ENCODE measurements around the gene ARHGAP23. TPM values are rescaled to one million over a fixed set of nuclear protein-coding genes. Genes with fewer than 3 reads are reported as not detected.
"Not testable (repeated sequence)": the region's sequence is repeated elsewhere in the genome, so short reads cannot be mapped to it uniquely, and the experiment has no call there.

Gene ARHGAP23
- total and polyA plus RNA-seq, 7 donors: 0.69 to 42.1 (median 11.2) TPM

DNA sequence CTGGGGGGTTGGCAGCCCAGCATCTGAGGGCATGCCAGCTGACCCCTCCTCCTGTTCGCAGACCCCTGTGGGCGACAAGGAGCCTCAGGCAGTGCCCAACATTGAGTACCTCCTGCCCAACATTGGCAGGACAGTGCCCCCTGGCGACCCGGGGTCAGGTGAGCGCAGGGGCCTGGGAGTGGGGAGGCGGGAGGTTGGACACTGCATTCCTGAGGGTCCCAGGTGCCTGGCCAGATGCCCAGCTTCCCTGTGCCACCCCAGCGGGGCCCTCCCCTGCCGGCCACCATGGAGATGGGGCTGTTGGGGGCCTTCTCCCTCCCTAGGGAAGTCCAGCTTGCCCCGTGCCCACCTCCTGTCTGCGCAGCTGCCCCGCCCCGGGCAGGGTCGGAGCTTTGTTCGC is 70.1 kb downstream of the ARHGAP23 start:
- H3K9me3 ChIP-seq: no peaks in the 10 kb centered on the region
- no peak overlapping the region for H3K4me3 ChIP-seq
- H3K36me3 ChIP-seq: peaks cover 13 to 90% (median 64%) of the 10 kb centered on the region in 4 donors
- WGBS, 2 donors: 93% methylated on average over 14 of the region's 14 CpGs
- intact Hi-C loops (cut with DNase I): no loop called here
- TF ChIP-seq POLR2AphosphoS5 (IDR thresholded peaks at IDR 0.05): no peak
- TF ChIP-seq EP300 (IDR thresholded peaks at IDR 0.05): no peak
- no peaks in the 10 kb centered on the region for H3K27me3 ChIP-seq
- H3K27ac ChIP-seq: no peak overlapping the region
- no peaks in the 10 kb centered on the region for H3K4me1 ChIP-seq
- no peak for DNase-seq

DNA sequence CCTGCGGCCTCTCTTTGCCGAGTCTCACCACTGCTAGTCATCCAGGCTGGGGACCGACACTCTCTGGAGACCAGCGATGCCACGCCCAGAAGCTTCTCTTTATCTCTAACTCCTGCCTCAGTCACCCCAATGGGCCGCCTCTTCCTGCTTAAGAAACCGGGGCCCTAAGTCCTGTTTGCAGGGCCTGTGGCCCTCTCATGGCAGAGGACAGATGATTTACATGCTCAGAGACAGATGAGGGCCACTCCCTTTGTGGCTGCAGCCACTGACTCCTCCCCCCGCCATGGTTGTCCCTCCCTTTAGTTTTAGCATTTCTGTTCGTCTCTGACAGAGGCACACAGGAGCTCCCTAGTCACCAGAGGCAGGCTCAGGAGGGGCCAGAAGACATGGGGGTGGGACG is 71.0 kb downstream of the ARHGAP23 start:
- H3K9me3 ChIP-seq; intact Hi-C loops (cut with DNase I); H3K4me1 ChIP-seq; H3K27ac ChIP-seq; H3K4me3 ChIP-seq; DNase-seq; H3K27me3 ChIP-seq: not testable (repeated sequence)
- H3K36me3 ChIP-seq: peaks cover 16 to 90% (median 64%) of the 10 kb centered on the region in 4 donors
- 86 to 91% methylated on average over 10 of the region's 10 CpGs for WGBS, 2 donors

DNA sequence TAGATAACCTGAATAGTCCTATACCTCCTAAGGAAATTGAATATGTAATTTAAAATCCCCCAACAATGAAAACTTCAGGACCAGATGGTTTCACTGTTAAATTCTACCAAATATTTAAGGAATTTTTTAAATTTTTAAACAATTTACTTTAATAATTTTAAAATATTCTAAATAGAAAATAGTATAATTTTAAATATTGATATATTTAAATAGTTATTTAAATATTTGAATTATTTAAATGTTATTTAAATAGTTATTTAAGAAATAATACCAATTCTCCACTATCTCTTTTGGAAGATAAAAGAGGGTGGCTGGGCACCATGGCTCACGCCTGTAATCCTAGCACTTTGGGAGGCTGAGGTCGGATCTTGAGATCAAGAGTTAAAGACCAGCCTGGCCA is 73.5 kb downstream of the ARHGAP23 start:
- H3K27me3 ChIP-seq; H3K27ac ChIP-seq; H3K4me3 ChIP-seq; intact Hi-C loops (cut with DNase I); DNase-seq; H3K9me3 ChIP-seq; H3K4me1 ChIP-seq: not testable (repeated sequence)
- WGBS, 2 donors: 86 to 92% methylated on average over 2 of the region's 2 CpGs
- H3K36me3 ChIP-seq: peaks cover 24 to 87% (median 70%) of the 10 kb centered on the region in 4 donors

DNA sequence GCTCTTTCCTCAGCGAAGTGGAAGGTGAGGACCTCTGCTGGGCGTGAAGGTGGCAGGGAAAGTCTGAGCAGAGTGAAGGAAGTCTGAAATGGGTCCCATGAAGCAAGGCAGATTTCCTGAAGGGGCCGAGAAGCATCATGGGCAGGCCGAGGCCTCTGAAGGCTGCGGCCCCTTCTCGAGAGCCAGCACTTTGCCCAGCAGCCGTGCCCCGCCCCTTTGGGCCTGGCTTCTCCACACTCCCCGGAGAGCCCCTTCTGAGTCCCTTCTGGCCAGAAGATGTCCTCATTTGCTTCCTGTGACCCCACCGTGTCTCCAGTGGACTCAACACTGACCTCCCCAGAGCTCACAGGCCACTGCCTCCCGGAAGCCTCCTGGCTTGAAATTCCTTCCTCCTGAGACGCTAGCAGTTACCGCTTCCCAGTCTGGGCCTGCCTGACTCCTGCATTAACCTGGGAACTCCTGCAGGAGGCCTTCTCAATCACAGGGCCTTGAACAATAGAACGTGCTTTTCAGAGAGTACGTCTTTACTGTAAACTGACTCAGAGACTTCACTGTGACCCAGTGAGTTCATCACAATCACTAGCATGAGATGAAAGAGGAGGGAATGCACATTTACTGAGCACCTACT is 75.1 kb downstream of the ARHGAP23 start:
- H3K9me3 ChIP-seq; H3K27me3 ChIP-seq; DNase-seq; H3K4me3 ChIP-seq; intact Hi-C loops (cut with DNase I); H3K4me1 ChIP-seq; H3K27ac ChIP-seq: not testable (repeated sequence)
- H3K36me3 ChIP-seq: peaks cover 23 to 82% (median 62%) of the 10 kb centered on the region in 4 donors
- 84 to 92% methylated on average over 15 of the region's 15 CpGs for WGBS, 2 donors

DNA sequence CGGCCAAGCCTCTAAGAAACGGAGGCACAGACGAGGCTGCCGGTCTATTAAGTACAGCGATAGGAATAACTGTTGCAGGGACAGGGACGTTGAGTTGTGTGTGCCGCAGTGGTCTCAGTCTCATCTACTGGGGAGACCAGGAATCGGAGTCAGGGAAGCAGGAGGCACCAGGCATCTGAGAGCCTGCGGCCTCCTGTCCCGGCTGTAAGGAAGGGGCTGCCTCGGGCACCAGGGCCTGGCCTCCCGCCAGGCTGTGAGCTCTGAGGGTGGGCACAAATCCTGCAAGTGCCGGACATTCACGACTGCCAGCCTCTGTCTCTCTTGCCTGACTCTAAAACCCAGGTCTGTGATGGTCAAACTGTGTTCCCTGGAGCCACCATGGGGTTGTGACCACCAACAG is 76.0 kb downstream of the ARHGAP23 start:
- H3K27me3 ChIP-seq: no peaks in the 10 kb centered on the region

DNA sequence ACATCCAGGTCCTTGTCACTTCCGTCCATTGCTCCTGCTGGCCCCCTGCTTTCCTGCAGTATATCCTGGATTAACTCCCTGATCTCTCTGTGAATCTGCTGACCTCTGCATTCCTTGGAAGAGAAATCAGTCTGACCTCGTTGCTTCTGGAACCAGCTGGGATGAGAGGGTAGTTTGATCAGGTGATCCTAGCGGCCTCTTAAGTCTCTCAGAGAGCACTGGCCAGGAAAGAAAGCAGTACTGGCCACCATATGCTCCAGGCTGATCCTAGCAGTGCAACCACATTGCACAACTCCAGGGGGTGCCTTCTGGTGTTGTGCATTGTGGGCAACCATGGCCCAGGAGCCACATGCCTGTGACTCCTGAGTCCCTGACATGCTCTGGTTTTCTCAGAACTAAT is 79.2 kb downstream of the ARHGAP23 start:
- 78 to 86% methylated on average over 3 of the region's 3 CpGs for WGBS, 2 donors
- Histone ChIP-seq H3K9me3 (no peaks in the 10 kb centered on the region), H3K27ac (no peak overlapping the region), H3K36me3 (peaks cover 21 to 48% (median 40%) of the 10 kb centered on the region in 4 donors), H3K4me3 (no peak overlapping the region), H3K27me3 (no peaks in the 10 kb centered on the region), H3K4me1 (peaks cover 0 to 38% (median 27%) of the 10 kb centered on the region in 4 donors)
- no peak for DNase-seq
- TF ChIP-seq, protein P1, sequence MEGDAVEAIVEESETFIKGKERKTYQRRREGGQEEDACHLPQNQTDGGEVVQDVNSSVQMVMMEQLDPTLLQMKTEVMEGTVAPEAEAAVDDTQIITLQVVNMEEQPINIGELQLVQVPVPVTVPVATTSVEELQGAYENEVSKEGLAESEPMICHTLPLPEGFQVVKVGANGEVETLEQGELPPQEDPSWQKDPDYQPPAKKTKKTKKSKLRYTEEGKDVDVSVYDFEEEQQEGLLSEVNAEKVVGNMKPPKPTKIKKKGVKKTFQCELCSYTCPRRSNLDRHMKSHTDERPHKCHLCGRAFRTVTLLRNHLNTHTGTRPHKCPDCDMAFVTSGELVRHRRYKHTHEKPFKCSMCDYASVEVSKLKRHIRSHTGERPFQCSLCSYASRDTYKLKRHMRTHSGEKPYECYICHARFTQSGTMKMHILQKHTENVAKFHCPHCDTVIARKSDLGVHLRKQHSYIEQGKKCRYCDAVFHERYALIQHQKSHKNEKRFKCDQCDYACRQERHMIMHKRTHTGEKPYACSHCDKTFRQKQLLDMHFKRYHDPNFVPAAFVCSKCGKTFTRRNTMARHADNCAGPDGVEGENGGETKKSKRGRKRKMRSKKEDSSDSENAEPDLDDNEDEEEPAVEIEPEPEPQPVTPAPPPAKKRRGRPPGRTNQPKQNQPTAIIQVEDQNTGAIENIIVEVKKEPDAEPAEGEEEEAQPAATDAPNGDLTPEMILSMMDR (IDR thresholded peaks at IDR 0.05): no peak
- TF ChIP-seq EP300 (IDR thresholded peaks at IDR 0.05): no peak
- intact Hi-C loops (cut with DNase I): no loop called here

More for the DNA sequence above, 76.0 kb downstream of the ARHGAP23 start:
- Histone ChIP-seq H3K27ac (no peak overlapping the region), H3K36me3 (peaks cover 21 to 74% (median 54%) of the 10 kb centered on the region in 4 donors), H3K9me3 (no peaks in the 10 kb centered on the region), H3K4me1 (peaks cover 0 to 14% (median 4%) of the 10 kb centered on the region in 4 donors), H3K4me3 (no peak overlapping the region)
- 94 to 95% methylated on average over 14 of the region's 14 CpGs for WGBS, 2 donors
- intact Hi-C loops (cut with DNase I): no loop called here
- TF ChIP-seq, protein P1 (IDR thresholded peaks at IDR 0.05): no peak
- no peak for TF ChIP-seq EP300 (IDR thresholded peaks at IDR 0.05)
- no peak for TF ChIP-seq POLR2A (IDR thresholded peaks at IDR 0.05)
- TF ChIP-seq POLR2AphosphoS5 (IDR thresholded peaks at IDR 0.05): no peak
- no peak for DNase-seq

DNA sequence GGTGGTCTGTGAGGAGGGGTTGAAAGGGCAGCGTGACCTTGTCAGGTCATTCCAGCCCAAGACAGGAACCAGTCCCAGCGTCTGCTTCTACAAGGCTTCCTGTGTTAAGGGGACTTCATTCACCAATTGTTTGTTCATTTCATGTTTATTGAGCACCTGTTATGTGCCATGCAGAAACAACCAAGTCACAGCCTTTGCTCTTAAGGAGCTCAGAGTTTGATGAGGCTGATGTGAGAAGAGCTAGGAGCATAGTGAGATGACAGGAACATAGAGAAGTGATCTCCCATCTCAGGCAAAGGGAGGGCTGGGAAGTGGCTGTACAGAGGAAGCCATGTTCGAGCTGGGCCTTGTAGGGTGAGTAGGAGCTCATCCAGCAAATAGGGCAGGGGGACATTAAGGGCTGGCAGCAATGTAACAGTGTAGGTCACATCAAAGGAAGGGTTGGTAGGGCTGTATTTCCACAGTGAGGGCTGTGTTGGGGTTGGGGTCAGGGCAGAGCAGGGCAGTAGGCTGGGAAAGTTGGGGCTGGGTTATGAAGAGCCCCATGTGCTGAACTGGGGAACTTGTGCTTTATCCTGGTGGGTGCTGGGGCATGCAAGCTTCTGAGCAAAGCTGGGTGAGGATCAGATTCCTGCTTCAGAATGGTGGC is 79.8 kb downstream of the ARHGAP23 start:
- no peaks in the 10 kb centered on the region for H3K9me3 ChIP-seq
- TF ChIP-seq EP300 (IDR thresholded peaks at IDR 0.05): no peak
- TF ChIP-seq POLR2A (IDR thresholded peaks at IDR 0.05): no peak
- TF ChIP-seq, protein P1 (IDR thresholded peaks at IDR 0.05): no peak
- no peak for TF ChIP-seq POLR2AphosphoS5 (IDR thresholded peaks at IDR 0.05)
- H3K36me3 ChIP-seq: peaks cover 21 to 41% (median 35%) of the 10 kb centered on the region in 4 donors
- no peaks in the 10 kb centered on the region for H3K27me3 ChIP-seq
- no peak overlapping the region for H3K27ac ChIP-seq
- H3K4me1 ChIP-seq: peaks cover 0 to 38% (median 27%) of the 10 kb centered on the region in 4 donors
- intact Hi-C loops (cut with DNase I): no loop called here
- 89 to 92% methylated on average over 3 of the region's 3 CpGs for WGBS, 2 donors
- H3K4me3 ChIP-seq: no peak overlapping the region
- DNase-seq: no peak
